ENCODE measurements around the gene TMEM132C. TPM values are rescaled to one million over a fixed set of nuclear protein-coding genes. Genes with fewer than 3 reads are reported as not detected.
"Not testable (repeated sequence)": the region's sequence is repeated elsewhere in the genome, so short reads cannot be mapped to it uniquely, and the experiment has no call there.

TMEM132C gene
- total and polyA plus RNA-seq, 2 of the 13 experiments (the other 11 are each of a cell fraction or from before 2014, with no cell fraction given) = not detected

DNA sequence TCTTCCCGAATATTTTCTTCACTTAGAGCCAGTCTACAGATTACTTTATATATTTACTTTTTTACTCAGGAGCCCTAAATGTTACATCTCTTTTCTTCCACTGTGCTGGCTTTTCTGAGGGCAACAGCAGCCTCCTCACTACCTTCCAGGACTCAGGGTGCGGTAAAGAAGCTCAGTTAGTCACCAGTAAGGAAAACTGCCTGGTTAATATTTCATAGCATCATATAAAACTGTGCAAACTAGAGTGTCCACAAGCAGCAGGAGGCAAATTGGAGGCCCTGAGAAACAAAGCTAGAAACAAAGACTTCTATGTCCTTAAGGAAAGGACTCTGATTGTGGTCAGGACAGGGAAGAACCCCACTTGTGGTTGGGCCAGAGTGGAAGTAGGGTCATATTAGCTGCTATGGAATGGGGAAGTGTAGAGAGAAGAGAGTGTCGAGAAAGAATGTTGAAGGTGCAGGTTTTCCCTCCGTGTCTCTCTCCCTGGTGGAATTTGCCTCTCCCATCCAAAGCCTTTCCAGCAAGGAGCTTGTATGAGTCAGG, 336.7 kb downstream of the TMEM132C start:
- FAIRE-seq (no peak), DNase-seq (ENCODE audit: low spot score) (no peak), ATAC-seq (no peak)
- H3K4me1 ChIP-seq (ENCODE audit: insufficient read depth, low read length) = no peaks in the 10 kb centered on the region
- H2AFZ ChIP-seq (ENCODE audit: low read length) = no peak overlapping the region
- in situ Hi-C loops (cut with HindIII; ENCODE audit: extremely low pct_ligation_motif_present, low pct_unique_long_range_greater_than_20kb) = no loop called here
- CTCF ChIA-PET (ENCODE audit: low intra/inter-chr PET ratio, low total read pairs) = no interaction called here
- H3K9me3 ChIP-seq (ENCODE audit: low read length) = no peaks in the 10 kb centered on the region
- no peak overlapping the region for H3K4me2 ChIP-seq (ENCODE audit: low read depth, low read length)
- intact Hi-C loops (cut with micrococcal nuclease; ENCODE audit: unreplicated experiment) = no loop called here
- H3K4me3 ChIP-seq (replicated peaks in 1 of 3; ENCODE audit: insufficient read depth in 1 of 3, low read depth in 2 of 3, low read length in 3 of 3) = no peak overlapping the region
- H3K36me3 ChIP-seq (replicated peaks in 1 of 2; ENCODE audit: control insufficient read depth in 1 of 2, insufficient read depth in 2 of 2, low read length in 2 of 2) = no peaks in the 10 kb centered on the region
- H3K27me3 ChIP-seq (ENCODE audit: control insufficient read depth in 1 of 2, insufficient read depth in 2 of 2, low read length in 2 of 2) = no peaks in the 10 kb centered on the region; a peak in 1 of 5 replicates
- no peaks in the 10 kb centered on the region for H3K79me2 ChIP-seq (ENCODE audit: insufficient read depth, low read length)
- H3K27ac ChIP-seq (ENCODE audit: extremely low read length, insufficient read depth, low read length) = no peak overlapping the region
- POLR2A ChIA-PET = no interaction called here
- TF ChIP-seq SKI (IDR thresholded peaks at IDR 0.05; ENCODE audit: partially characterized antibody) (no peak), EEA1 (CRISPR knock-in tag; IDR thresholded peaks at IDR 0.05; ENCODE audit: borderline replicate concordance) (no peak), NFYC (CRISPR knock-in tag; IDR thresholded peaks at IDR 0.05) (no peak), HCFC1 (IDR thresholded peaks at IDR 0.05; ENCODE audit: low read depth, low read length) (no peak), KLF15 (CRISPR knock-in tag; IDR thresholded peaks at IDR 0.05; ENCODE audit: borderline replicate concordance) (no peak)
- TF ChIP-seq, protein P1, sequence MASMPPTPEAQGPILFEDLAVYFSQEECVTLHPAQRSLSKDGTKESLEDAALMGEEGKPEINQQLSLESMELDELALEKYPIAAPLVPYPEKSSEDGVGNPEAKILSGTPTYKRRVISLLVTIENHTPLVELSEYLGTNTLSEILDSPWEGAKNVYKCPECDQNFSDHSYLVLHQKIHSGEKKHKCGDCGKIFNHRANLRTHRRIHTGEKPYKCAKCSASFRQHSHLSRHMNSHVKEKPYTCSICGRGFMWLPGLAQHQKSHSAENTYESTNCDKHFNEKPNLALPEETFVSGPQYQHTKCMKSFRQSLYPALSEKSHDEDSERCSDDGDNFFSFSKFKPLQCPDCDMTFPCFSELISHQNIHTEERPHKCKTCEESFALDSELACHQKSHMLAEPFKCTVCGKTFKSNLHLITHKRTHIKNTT (CRISPR knock-in tag; IDR thresholded peaks at IDR 0.05) = no peak
- no peak overlapping the region for H3K9ac ChIP-seq (ENCODE audit: insufficient read depth, low read depth, low read length)
- BruUV-seq (replicated peaks) = no TSS peak
- 0% methylated on average over 4 of the region's 4 CpGs for WGBS (ENCODE audit: low lambda C conversion rate)
- no peaks in the 10 kb centered on the region for H4K20me1 ChIP-seq (ENCODE audit: insufficient read depth, low read length)

DNA sequence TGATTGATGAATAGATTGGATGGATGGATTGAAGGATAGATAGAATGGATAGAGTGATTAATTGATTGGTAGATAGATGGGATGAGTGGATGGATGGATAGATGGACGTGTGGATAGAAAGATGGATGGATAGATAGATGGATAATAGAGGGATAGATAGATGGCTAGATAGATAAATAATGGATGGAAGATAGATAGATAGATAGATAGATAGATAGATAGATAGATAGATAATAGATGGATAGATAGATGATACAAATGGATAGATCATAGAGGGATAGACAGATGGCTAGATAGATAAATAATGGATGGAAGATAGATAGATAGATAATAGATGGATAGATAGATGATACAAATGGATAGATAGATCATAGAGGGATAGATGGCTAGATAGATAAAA, 337.2 kb downstream of the TMEM132C start:
- H3K79me2 ChIP-seq (ENCODE audit: insufficient read depth, low read length); POLR2A ChIA-PET; H3K9ac ChIP-seq (ENCODE audit: insufficient read depth, low read depth, low read length); H3K36me3 ChIP-seq (replicated peaks in 1 of 2; ENCODE audit: control insufficient read depth in 1 of 2, insufficient read depth in 2 of 2, low read length in 2 of 2); in situ Hi-C loops (cut with HindIII; ENCODE audit: extremely low pct_ligation_motif_present, low pct_unique_long_range_greater_than_20kb); H3K4me3 ChIP-seq (replicated peaks in 1 of 3; ENCODE audit: insufficient read depth in 1 of 3, low read depth in 2 of 3, low read length in 3 of 3); H4K20me1 ChIP-seq (ENCODE audit: insufficient read depth, low read length); H3K4me2 ChIP-seq (ENCODE audit: low read depth, low read length); FAIRE-seq; H2AFZ ChIP-seq (ENCODE audit: low read length); H3K27ac ChIP-seq (ENCODE audit: extremely low read length, insufficient read depth, low read length); H3K27me3 ChIP-seq (ENCODE audit: control insufficient read depth in 1 of 2, insufficient read depth in 2 of 2, low read length in 2 of 2); CTCF ChIA-PET (ENCODE audit: low intra/inter-chr PET ratio, low total read pairs); BruUV-seq (replicated peaks); intact Hi-C loops (cut with micrococcal nuclease; ENCODE audit: unreplicated experiment); DNase-seq (ENCODE audit: low spot score); ATAC-seq; H3K4me1 ChIP-seq (ENCODE audit: insufficient read depth, low read length); H3K9me3 ChIP-seq (ENCODE audit: low read length): not testable (repeated sequence)
- WGBS (ENCODE audit: low lambda C conversion rate) = 4% methylated on average over 1 of the region's 1 CpG
